Measurements from ENCODE around the gene TMPRSS13.

- TF ChIP-seq CTCF (IDR thresholded peaks at IDR 0.05; ENCODE audit: poor library complexity, severe bottlenecking) (no peak), SMC3 (conservative IDR thresholded peaks at IDR 0.05; ENCODE audit: poor library complexity) (no peak), REST (IDR thresholded peaks at IDR 0.05; ENCODE audit: borderline replicate concordance) (no peak), EP300 (conservative IDR thresholded peaks at IDR 0.05; ENCODE audit: poor library complexity, severe bottlenecking) (no peak), TAF1 (IDR thresholded peaks at IDR 0.05; ENCODE audit: low read depth) (no peak), MXI1 (conservative IDR thresholded peaks at IDR 0.05; ENCODE audit: poor library complexity, severe bottlenecking) (no peak), POLR2AphosphoS5 (IDR thresholded peaks at IDR 0.05) (no peak), EZH2 (IDR thresholded peaks at IDR 0.05; ENCODE audit: borderline replicate concordance, insufficient read depth, low read length, poor library complexity, severe bottlenecking) (no peak), RAD21 (conservative IDR thresholded peaks at IDR 0.05) (no peak)
Measured at GRCh38 chr11:117960406-117960805, 31.2 kb upstream of the TMPRSS13 start.

Measured in neural cell (in vitro differentiated cells).